PC-3 (cell line): ENCODE measurements around the gene SEMA4G.
"Not testable (repeated sequence)": the region's sequence is repeated elsewhere in the genome, so short reads cannot be mapped to it uniquely, and the experiment has no call there.

Experiments
- EZH2 ChIP-seq: fragments of 300-600 bp; sonication (generic); IDR thresholded peaks from one replicate; pipeline ENCODE4 v1.6.1; 2017; ENCODE audit warnings: antibody characterized with exemption, mild to moderate bottlenecking, low read length; ENCODE audit not compliant: unreplicated experiment
- TF ChIP-seq, protein P1 (sequence below): fragments of 300-600 bp; sonication (generic); conservative IDR thresholded peaks from 2 replicates; pipeline ENCODE4 v1.5.1; 2017; ENCODE audit warnings: antibody characterized with exemption, low read depth, mild to moderate bottlenecking, low read length

DNA sequence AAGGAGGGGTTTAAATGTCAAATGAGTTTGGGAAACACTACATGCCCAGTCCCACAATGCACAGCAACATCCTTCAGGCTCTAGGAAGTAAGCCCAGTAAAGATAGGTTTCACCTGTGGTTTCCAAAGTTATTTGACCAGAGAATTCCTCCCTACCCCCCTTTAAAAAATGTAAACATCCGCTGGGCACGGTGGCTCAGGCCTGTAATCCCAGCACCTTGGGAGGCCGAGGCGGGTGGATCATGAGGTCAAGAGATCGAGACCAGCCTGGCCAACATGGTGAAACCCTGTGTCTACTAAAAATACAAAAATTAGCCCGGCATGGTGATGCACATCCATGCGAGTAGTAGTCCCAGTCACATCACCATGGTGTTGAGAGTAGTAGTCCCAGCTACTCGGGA is 6.1 kb downstream of the SEMA4G start:
- TF ChIP-seq, protein P1, sequence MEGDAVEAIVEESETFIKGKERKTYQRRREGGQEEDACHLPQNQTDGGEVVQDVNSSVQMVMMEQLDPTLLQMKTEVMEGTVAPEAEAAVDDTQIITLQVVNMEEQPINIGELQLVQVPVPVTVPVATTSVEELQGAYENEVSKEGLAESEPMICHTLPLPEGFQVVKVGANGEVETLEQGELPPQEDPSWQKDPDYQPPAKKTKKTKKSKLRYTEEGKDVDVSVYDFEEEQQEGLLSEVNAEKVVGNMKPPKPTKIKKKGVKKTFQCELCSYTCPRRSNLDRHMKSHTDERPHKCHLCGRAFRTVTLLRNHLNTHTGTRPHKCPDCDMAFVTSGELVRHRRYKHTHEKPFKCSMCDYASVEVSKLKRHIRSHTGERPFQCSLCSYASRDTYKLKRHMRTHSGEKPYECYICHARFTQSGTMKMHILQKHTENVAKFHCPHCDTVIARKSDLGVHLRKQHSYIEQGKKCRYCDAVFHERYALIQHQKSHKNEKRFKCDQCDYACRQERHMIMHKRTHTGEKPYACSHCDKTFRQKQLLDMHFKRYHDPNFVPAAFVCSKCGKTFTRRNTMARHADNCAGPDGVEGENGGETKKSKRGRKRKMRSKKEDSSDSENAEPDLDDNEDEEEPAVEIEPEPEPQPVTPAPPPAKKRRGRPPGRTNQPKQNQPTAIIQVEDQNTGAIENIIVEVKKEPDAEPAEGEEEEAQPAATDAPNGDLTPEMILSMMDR = not testable (repeated sequence)
- not testable (repeated sequence) for TF ChIP-seq EZH2
